Transverse colon (tissue), 4 donors: Measurements from ENCODE around the gene ZNF597. TPM values are rescaled to one million over a fixed set of nuclear protein-coding genes. Genes with fewer than 3 reads are reported as not detected.

Experiments
- DNase-seq: peaks from one replicate; pipeline ENCODE4 v3.0.0-alpha.2; 2019
- H3K27ac ChIP-seq, 4 donors: fragments of 200-600 bp; sonication (generic); 2 replicates each; pipeline ENCODE4 v1.5.1; 2016 to 2018; ENCODE audit warnings: inconsistent platforms in 4 of 4
- H3K27me3 ChIP-seq: fragments of 200-600 bp; sonication (generic); 2 replicates; pipeline ENCODE4 v1.5.1; 2017; ENCODE audit warnings: inconsistent platforms
- H3K36me3 ChIP-seq, 4 donors: fragments of 200-600 bp; sonication (generic); 2 replicates each; pipeline ENCODE4 v1.5.1; 2017 to 2019; ENCODE audit warnings: inconsistent platforms in 4 of 4
- H3K4me1 ChIP-seq, 4 donors: fragments of 200-600 bp; sonication (generic); 2 replicates each; pipeline ENCODE4 v1.5.1; 2017 to 2020; ENCODE audit warnings: inconsistent platforms in 4 of 4
- H3K4me3 ChIP-seq, 4 donors: fragments of 200-600 bp; sonication (generic); 1 replicate in 1 of 4; 2 replicates in 3 of 4; pipeline versions ENCODE4 v1.5.1 to v1.6.1; 2017 to 2019; ENCODE audit warnings: inconsistent platforms in 4 of 4
- H3K9me3 ChIP-seq, 2 donors: fragments of 200-600 bp; sonication (generic); 2 replicates each; pipeline ENCODE4 v1.5.1; 2017 to 2019; ENCODE audit warnings: inconsistent platforms in 2 of 2
- EP300 ChIP-seq: sonication (generic); formaldehyde crosslinking; IDR thresholded peaks from one replicate; pipeline ENCODE4 v1.6.1; 2017; ENCODE audit warnings: antibody characterized with exemption, low read depth
- POLR2A ChIP-seq: fragments of 450-650 bp; IDR thresholded peaks from one replicate; pipeline ENCODE4 v1.6.1; 2016; ENCODE audit warnings: antibody characterized with exemption, mild to moderate bottlenecking, moderate library complexity
- POLR2AphosphoS5 ChIP-seq, 3 donors: sonication (generic); formaldehyde crosslinking; IDR thresholded peaks; one replicate each; pipeline ENCODE4 v1.6.1; 2016; ENCODE audit warnings: antibody characterized with exemption in 3 of 3
- WGBS, 2 donors: methylation state at CpG; one replicate each; pipeline ENCODE4 v1.1.5; 2018; ENCODE audit warnings: low coverage in 1 of 2; 5-methylcytosine and 5-hydroxymethylcytosine counted together
- in situ Hi-C, 4 donors: fragments of 200-750 bp; cut with MboI; loops; one replicate each; pipeline versions ENCODE4 v1.15.0 to v1.15.1; 2017; ENCODE audit warnings: low sequenced_read_pairs in 3 of 4, low pct_ligation_motif_present in 1 of 4, low pct_unique_long_range_greater_than_20kb in 1 of 4
- intact Hi-C: fragments of 100-400 bp; cut with DNase I; formaldehyde crosslinking; loops from one replicate; pipeline ENCODE4 v1.15.1; 2023; ENCODE audit warnings: low total_unique reads
- total RNA-seq, 4 donors: library from RNA; depleted of rRNA; stranded (reverse); fragments of >200 nt; gene quantifications; one replicate each; pipeline ENCODE4 v1.1.0, GENCODE V29; 2016
- TF ChIP-seq, protein P1 (sequence below), 5 experiments: fragments of 200-600 bp in 3 of 5; fragments of 450-650 bp in 2 of 5; sonication (generic) in 3 of 5; IDR thresholded peaks; 1 replicate in 2 of 5; 2 replicates in 3 of 5; pipeline ENCODE4 v1.5.1; 2016 to 2017; ENCODE audit warnings: antibody characterized with exemption in 5 of 5, inconsistent platforms in 3 of 5, mild to moderate bottlenecking in 2 of 5, moderate library complexity in 1 of 5

The ZNF597 gene
- total RNA-seq, 4 donors from 2014 or later: 0.37 to 2.4 (median 0.91) TPM

- no peaks in the 10 kb centered on the region for H3K9me3 ChIP-seq
- TF ChIP-seq, protein P1, sequence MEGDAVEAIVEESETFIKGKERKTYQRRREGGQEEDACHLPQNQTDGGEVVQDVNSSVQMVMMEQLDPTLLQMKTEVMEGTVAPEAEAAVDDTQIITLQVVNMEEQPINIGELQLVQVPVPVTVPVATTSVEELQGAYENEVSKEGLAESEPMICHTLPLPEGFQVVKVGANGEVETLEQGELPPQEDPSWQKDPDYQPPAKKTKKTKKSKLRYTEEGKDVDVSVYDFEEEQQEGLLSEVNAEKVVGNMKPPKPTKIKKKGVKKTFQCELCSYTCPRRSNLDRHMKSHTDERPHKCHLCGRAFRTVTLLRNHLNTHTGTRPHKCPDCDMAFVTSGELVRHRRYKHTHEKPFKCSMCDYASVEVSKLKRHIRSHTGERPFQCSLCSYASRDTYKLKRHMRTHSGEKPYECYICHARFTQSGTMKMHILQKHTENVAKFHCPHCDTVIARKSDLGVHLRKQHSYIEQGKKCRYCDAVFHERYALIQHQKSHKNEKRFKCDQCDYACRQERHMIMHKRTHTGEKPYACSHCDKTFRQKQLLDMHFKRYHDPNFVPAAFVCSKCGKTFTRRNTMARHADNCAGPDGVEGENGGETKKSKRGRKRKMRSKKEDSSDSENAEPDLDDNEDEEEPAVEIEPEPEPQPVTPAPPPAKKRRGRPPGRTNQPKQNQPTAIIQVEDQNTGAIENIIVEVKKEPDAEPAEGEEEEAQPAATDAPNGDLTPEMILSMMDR (IDR thresholded peaks at IDR 0.05): no peak
- TF ChIP-seq EP300 (no peak), POLR2A (no peak), POLR2AphosphoS5 (IDR thresholded peaks at IDR 0.05) (no peak)
- H3K4me1 ChIP-seq: peaks cover 38 to 81% (median 56%) of the 10 kb centered on the region in 4 donors
- H3K36me3 ChIP-seq: no peaks in the 10 kb centered on the region
- H3K27me3 ChIP-seq: no peaks in the 10 kb centered on the region
- in situ Hi-C loops (no loop called here), intact Hi-C loops (no loop called here)
- no peak overlapping the region for H3K27ac ChIP-seq
- H3K4me3 ChIP-seq: no peak overlapping the region
- DNase-seq: no peak
- 46 to 61% methylated on average over 4 to 8 of the region's 8 CpGs for WGBS, 2 donors
Observed at GRCh38 chr16:3461151-3461550, 17.8 kb upstream of the ZNF597 start.

GRCh38 chr16:3460585-3460984 is 17.3 kb upstream of the ZNF597 start:
- H3K4me1 ChIP-seq: peaks cover 38 to 83% (median 56%) of the 10 kb centered on the region in 4 donors
- in situ Hi-C loops: no loop called here
- H3K4me3 ChIP-seq: no peak overlapping the region

GRCh38 chr16:3460121-3460520 is 16.8 kb upstream of the ZNF597 start:
- peaks cover 38 to 82% (median 55%) of the 10 kb centered on the region in 4 donors for H3K4me1 ChIP-seq
- no peaks in the 10 kb centered on the region for H3K36me3 ChIP-seq
- TF ChIP-seq EP300 (no peak), POLR2AphosphoS5 (IDR thresholded peaks at IDR 0.05) (no peak), POLR2A (no peak)
- TF ChIP-seq, protein P1 (IDR thresholded peaks at IDR 0.05): no peak
- 82 to 86% methylated on average over 7 of the region's 7 CpGs for WGBS, 2 donors
- H3K9me3 ChIP-seq: no peaks in the 10 kb centered on the region
- no peak for DNase-seq
- in situ Hi-C loops: no loop called here
- intact Hi-C loops: no loop called here
- H3K4me3 ChIP-seq: peak overlapping the region in 1 of 4 donors; percentile 95
- H3K27ac ChIP-seq: peak overlapping the region; percentile 94 to 99 (median 96)
- no peaks in the 10 kb centered on the region for H3K27me3 ChIP-seq

More at GRCh38 chr16:3460585-3460984, 17.3 kb upstream of the ZNF597 start:
- intact Hi-C loops: no loop called here
- DNase-seq: no peak
- Histone ChIP-seq H3K27me3 (no peaks in the 10 kb centered on the region), H3K27ac (peak overlapping the region in 2 of 4 donors; percentile 96 to 97), H3K36me3 (no peaks in the 10 kb centered on the region), H3K9me3 (no peaks in the 10 kb centered on the region)
- TF ChIP-seq POLR2AphosphoS5 (IDR thresholded peaks at IDR 0.05): no peak
- TF ChIP-seq EP300: no peak
- TF ChIP-seq, protein P1 (IDR thresholded peaks at IDR 0.05): no peak
- no peak for TF ChIP-seq POLR2A
- WGBS, 2 donors: 71 to 87% methylated on average over 3 to 8 of the region's 8 CpGs

- no peak for DNase-seq
- Histone ChIP-seq H3K9me3 (no peaks in the 10 kb centered on the region), H3K36me3 (no peaks in the 10 kb centered on the region), H3K4me3 (peak overlapping the region in 3 of 4 donors; percentile 81 to 95 (median 83)), H3K27me3 (no peaks in the 10 kb centered on the region), H3K4me1 (peaks cover 38 to 78% (median 54%) of the 10 kb centered on the region in 4 donors), H3K27ac (peak overlapping the region; percentile 94 to 99 (median 96))
- intact Hi-C loops: loop anchor here (2.0 to 5.0 kb wide), 2 partner anchors 59 to 167 kb away; partner anchors contain the start of genes ZNF174 and ZSCAN32
- WGBS, 2 donors: 40 to 45% methylated on average over 6 to 9 of the region's 9 CpGs
- TF ChIP-seq POLR2A (no peak), EP300 (no peak), POLR2AphosphoS5 (IDR thresholded peaks at IDR 0.05) (no peak)
- TF ChIP-seq, protein P1 (IDR thresholded peaks at IDR 0.05): no peak
- in situ Hi-C loops: no loop called here
Observed at GRCh38 chr16:3459401-3460090, 16.2 kb upstream of the ZNF597 start.
